GM21367 (cell line): ENCODE measurements around the gene TMUB1.

Experiments used
- ATAC-seq: cut with Tn5 transposase; IDR thresholded peaks from one replicate; pipeline ENCODE4 v1.9.1; 2021; ENCODE audit not compliant: unreplicated experiment

TMUB1 gene

DNA sequence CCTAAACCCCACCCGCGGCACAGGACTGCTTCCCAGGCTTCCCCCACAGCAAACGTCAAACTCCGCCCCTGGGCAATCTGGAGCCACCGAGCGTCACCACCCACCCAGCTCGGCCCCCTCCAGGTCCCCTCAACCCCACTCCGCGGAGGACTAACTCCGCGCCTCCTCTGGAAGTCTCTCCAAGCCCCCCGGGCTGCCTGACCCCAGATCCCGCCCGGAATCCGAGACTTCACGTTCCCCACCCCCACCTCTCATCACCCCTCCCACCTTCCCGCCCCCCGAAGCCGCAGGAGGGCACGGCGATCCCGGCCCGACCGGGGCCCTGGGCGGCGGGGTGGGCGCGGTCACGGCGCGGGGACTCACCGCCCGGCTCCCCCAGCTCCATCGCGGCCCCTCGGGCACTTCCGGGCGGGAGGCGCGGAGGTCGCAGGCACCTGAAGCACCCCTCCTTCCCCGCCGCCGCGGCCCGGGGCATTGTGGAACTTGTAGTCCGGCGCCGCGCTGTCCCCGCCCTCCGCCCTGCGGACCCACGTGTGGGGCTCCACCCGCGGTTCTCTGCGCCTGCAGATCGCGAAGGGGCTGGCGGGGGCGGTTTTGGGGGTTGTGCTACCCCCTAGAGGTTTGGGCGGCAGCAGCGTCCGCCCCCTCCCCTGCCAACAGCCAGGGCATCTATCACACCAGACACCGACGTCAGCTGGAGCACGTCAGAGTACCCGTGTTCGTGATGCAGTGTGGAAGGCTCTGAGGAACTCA is at the start of gene TMUB1:
Gene TMUB1, minus strand, starts transcription at position 423 of the 753 bp plus-strand sequence. CDS start 930 bp downstream, outside the sequence.
- ATAC-seq = peak; percentile 40

DNA sequence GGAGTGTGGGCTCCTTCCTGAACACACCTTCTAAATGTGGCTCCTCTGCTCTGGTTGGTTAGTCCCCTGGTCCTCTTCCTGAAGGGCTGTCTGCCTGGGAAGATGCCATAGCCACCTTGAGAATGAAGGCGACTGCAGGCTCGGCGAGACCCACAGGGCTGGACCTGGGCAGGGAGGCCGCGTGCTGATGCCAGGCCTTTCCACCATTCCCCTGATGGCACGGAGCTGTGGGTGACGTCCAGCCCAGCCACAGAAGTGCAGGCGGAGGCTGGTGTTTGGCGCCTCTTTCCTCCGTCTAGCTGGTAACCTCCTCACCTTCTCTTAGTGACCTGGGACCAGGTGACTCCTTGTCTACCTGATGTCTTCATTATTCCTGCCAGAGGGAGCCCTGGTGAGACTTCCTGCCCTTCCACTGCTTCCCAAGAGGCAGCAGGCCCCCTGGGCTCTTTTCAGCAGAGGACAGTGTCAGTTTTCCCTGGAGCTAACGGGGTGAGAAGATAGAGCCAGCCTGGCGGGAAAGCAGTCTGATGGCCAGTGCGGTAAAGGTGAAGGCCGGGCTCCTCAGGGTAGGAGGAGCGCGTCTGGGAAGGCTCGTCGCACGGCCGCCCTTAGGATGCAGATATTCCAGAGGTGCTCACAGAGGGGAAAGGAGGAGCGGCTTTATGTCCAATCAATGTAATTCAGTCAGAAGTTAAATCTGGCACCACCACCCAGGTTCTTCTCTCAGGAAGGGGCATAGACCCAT is 49.3 kb upstream of the TMUB1 start:
- no peak for ATAC-seq

- ATAC-seq = no peak
These were observed 48.5 kb upstream of the TMUB1 start for GRCh38 chr7:151131592-151132293.

GRCh38 chr7:151131224-151131591 is 47.9 kb upstream of the TMUB1 start:
- no peak for ATAC-seq

DNA sequence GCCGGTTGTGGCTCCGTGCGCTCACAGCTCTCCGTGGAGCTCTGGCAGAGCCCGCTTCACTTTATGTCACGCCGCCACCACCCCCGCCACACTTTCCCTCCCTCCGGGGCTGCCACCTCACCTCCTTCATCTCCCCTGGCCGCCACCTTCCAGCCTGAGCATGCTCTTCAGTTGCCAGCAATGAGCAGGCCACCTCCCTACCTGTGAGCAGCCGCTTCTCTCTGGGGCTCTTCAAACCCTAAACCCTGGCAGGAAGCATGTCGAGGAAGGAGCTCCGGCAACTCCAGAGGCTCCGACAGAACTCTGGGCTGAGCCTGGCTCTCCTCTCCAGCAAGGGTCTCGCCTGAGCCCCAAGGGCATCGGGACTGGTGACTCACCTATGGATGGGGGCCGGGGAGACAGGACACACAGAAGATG is 47.5 kb upstream of the TMUB1 start:
- no peak for ATAC-seq

DNA sequence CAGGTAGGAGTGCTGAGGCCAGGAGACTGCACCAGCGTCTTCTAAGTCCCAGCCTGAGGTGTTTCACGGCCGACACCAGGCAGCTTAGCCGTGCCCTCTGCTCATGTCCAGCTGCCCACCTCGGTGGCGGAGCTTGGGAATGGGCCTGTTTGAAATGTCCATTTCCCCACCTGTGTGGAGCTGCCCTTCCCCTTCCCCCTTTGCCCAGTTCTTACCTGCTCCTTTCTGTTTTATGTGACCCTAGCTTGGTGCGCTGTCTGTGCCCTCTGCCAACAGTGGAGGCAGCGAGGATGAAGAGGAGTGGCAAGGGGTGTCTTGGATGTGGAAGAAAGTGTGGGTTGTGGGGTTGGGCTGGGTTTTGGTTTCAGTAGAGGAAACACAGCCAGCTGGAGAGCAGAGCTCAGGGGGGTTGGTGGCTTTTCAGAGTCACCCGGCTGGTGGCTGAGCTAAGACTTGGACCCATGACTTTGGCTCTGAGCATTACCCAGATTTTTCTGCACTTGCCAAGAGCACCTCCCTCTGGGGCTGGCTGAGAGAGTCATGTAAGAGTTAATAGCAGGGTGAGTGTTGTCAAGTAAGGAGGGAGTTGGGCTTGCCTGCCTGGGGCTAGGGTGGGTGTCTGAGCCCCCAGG is 46.8 kb upstream of the TMUB1 start:
- ATAC-seq = no peak

DNA sequence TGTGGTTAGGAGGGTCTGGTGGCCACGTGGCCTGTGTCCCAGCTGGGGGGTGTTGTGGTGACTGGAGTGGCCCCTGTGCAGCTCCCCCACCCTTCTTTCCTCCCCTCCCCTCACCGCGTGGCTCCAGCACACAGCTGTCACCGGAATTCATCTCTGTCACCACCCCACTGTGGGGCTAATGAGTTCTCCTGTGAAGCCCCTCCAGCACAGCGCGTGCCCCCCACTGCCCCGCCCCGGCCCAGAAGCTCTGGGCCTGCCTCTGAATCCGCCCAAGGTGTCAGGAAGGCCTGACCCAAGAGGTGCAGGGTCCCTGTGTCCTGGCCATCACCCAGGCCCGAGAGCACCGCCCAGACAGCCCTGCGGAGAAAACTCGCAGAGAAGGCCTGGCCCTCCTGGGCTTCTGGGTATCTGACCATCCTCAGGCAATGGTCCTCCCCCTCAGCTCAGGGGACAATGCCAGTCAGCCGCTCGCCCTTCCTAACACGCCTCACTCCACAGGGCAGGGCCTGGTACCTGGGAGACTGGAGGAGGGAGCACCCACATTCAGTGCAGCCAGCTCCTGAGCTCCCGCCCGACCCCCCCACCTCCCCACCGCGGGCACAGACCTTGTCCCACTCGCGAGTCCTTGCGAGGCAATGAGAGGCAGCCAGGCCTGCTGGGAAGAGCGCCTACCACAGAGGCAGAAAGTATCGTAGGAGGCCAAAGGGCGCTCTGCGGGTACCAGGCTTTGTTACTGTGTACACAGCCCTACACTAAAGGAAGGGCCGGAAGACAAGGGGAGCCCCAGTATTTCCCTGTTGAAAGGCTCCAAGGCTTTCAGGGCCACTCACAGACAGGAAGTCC is 46.0 kb upstream of the TMUB1 start:
- ATAC-seq = no peak

DNA sequence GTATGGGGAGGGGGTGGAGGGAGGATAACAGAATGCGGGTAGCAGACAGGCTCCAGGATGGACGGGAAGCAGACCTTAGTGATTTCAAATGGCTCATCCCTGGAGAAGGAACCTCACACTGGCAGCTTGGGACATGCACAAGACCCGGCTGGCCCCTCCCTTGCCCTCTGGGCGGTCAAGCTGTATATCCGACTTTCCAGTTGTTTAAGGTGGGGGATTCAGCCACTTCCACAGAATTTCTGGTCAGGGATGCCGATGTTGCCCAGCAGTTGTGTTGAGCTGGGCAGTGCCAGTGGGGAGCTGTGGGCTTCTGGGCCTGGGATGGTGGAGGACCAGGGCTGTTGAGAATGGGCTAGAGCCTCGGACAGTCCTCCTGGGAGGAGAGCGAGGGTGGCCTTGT is 45.4 kb upstream of the TMUB1 start:
- ATAC-seq = no peak

DNA sequence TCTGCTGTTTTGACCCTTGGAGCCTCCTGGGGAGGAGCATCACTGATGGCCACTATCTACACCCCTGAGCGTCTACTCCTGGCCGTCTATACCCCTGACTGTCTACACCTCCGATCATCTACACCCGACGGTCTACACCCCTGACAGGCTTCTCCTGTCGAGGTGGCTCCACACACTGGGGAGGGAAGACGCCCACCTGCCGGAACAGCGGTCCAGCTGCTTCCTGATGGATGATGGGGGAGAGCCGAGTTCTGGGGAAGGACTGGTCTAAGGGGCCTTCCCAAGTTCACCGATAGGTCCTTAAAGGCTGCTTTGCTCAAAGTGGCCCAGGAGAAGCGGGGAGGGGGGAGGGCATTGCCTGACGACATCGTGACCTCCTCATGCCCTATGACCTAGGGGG is 44.9 kb upstream of the TMUB1 start:
- no peak for ATAC-seq

- ATAC-seq = no peak
These were observed 43.3 kb upstream of the TMUB1 start for GRCh38 chr7:151126491-151127137.

DNA sequence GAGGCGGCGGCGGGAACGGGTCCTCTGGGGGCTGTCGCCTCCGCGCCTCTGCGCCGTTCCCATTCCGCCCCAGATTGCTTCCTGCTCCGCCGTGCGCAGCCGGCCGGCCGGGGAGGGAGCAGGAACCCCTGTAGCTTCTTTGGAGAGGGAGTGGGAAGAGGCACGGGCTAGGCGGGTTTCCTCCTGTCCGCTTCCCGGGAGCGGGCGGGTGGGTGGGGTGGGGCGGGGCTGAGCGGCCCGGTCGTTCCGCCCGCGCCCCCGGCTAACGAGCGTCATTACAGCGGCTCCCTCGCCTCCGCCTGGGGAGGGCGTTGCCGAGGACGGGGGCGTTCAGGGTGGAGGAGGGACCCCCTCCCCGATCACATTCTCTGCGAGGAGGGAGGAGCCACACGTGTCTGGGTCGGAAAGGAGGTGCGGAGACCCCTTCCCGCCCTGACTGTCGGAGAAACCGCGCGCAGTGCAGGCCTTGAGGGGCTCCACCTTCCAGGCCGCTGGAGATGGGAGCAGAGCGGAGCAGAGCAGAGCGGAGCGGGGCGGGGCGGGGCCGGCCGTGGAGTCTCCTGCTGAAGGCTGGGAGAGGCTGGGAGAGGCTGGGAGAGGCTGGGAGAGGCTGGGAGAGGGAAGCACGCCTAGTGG is 42.7 kb upstream of the TMUB1 start:
- no peak for ATAC-seq

DNA sequence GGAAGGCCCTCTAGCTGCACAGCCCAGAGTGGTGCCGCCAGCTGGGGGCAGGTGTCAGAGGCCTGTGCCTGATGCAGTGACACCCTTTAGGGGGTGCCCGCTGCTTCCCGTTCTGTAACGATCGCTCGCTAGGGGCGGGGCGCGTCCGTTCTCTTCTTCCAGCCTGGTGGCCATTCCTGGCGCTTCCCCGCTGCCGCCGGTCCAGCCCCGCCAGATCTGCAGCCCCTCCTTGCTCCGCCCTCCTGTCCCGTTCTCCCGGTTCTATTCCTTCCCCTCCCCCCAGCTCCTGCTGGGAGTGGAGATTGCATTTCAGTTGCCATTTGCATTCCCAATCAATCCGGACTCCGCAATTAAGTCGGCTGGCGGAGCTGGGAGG is 42.2 kb upstream of the TMUB1 start:
- no peak for ATAC-seq

GRCh38 chr7:151124899-151125399 is 41.7 kb upstream of the TMUB1 start:
- ATAC-seq = no peak

DNA sequence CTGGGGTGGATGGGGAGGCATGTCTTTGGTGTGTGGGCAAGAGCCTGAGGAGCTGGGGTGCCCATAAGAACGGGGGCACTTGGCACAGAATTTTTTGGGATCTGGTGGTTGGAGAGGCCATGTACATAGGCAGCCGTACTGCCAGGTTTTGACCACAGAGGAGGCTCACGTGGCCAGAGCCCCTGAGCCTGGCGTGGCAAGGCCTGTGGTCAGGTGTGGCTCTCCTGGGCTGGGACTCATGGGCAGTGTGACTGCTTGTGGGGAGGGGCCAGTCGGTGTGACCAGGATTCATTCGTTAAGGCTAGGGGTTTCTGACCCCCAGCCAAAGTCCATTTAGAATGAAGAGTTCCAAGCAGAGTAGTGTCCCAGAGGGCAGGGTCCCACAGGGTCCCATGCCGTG is 41.2 kb upstream of the TMUB1 start:
- ATAC-seq = no peak

GRCh38 chr7:151123822-151124464 is 40.6 kb upstream of the TMUB1 start:
- no peak for ATAC-seq

GRCh38 chr7:151123158-151123821 is 40.0 kb upstream of the TMUB1 start:
- ATAC-seq = no peak

DNA sequence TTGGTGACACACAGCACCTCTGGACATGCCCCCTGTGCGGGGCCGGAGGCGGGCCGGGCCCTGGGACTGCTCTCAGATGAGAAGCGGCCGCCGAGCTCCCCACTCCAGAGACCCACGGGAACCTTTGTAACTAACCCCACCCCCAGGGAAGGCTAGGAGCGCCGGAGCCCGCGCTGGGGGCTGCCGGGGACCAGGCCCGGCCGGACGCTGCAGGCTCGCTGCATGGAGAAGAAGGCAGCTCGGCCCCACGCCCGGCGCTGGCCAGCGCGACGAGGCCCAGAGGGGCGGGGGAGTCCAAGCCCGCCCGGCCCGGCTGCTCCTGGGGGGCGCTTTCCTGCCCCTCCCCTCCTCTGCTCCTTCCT is 39.5 kb upstream of the TMUB1 start:
- no peak for ATAC-seq

DNA sequence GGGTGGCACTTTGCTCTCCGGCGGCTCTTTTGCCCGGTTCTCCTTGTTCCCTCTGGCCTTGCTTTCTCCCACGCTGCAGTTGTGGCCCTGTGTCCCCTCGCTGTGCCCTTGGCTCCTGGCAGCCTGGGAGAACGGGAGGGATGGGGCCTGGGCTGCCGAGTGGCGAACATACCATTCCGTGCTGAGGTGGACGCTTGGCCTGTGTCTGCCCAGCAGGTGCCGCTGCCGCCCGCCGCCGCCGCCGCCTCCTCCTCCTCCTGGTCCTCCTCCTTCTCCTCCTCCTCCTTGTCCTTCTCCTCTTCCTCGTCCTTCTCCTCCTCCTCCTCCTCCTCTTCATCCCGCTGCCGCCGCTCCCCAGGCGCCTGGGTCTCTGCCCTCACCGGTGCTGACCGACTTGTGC is 39.0 kb upstream of the TMUB1 start:
- ATAC-seq = no peak
